Right lobe of liver (tissue), 6 donors: ENCODE data around the gene DCUN1D3. TPM values are rescaled to one million over a fixed set of nuclear protein-coding genes. Genes with fewer than 3 reads are reported as not detected.

ENCODE experiments used
- ATAC-seq, 4 donors: fragments of 200-7000 bp; cut with Tn5 transposase; one replicate each; pipeline ENCODE4 v1.9.1; 2020; ENCODE audit warnings: mild to moderate bottlenecking in 4 of 4, moderate library complexity in 4 of 4
- DNase-seq, 3 donors: peaks; one replicate each; pipeline ENCODE4 v3.0.0-alpha.2; 2020
- H3K27ac ChIP-seq, 3 donors: fragments of 200-600 bp; one replicate each; pipeline ENCODE4 v1.8.0; 2022
- H3K27me3 ChIP-seq, 2 donors: fragments of 200-600 bp; one replicate each; pipeline ENCODE4 v1.8.0; 2022
- H3K36me3 ChIP-seq, 4 donors: fragments of 200-600 bp; sonication (generic) in 1 of 4; one replicate each; pipeline versions ENCODE4 v1.5.1 to v1.8.0; 2017 to 2022; ENCODE audit warnings: control low read depth in 1 of 4
- H3K4me1 ChIP-seq, 4 donors: fragments of 200-600 bp; sonication (generic) in 1 of 4; one replicate each; pipeline versions ENCODE4 v1.5.1 to v1.8.0; 2017 to 2022; ENCODE audit warnings: control low read depth in 1 of 4
- H3K4me3 ChIP-seq, 3 donors: fragments of 200-600 bp; one replicate each; pipeline ENCODE4 v1.8.0; 2022
- H3K9me3 ChIP-seq, 4 donors: fragments of 200-600 bp; sonication (generic) in 1 of 4; one replicate each; pipeline versions ENCODE4 v1.5.1 to v1.8.0; 2017 to 2022; ENCODE audit warnings: control low read depth in 1 of 4
- POLR2A ChIP-seq: fragments of 450-650 bp; IDR thresholded peaks from one replicate; pipeline ENCODE4 v1.6.1; 2017; ENCODE audit warnings: antibody characterized with exemption, mild to moderate bottlenecking
- WGBS: methylation state at CpG from one replicate; pipeline ENCODE4 v1.1.6; 2018; ENCODE audit warnings: low coverage, low lambda C conversion rate; ENCODE audit not compliant: insufficient coverage; ENCODE audit errors: missing lambda C conversion rate; 5-methylcytosine and 5-hydroxymethylcytosine counted together
- intact Hi-C, 2 donors: fragments of 100-400 bp; cut with DNase I; formaldehyde crosslinking; loops; one replicate each; pipeline versions ENCODE4 v1.11.2 to v1.14.1; 2022
- total RNA-seq, 6 experiments: library from RNA; depleted of rRNA in 2 of 6; stranded (reverse); fragments of >200 nt in 2 of 6; fragmentation: NEBNext Ultra II Directional in 3 of 6; extraction: Animal tissue kit (Norgen Biotek cat#: 25700) in 3 of 6; gene quantifications; one replicate each; pipeline versions ENCODE4 v1.1.0 to v1.2.4, GENCODE V29; 2016 to 2023
- TF ChIP-seq, protein P1 (sequence below), 4 donors: fragments of 200-600 bp in 3 of 4; fragments of 450-650 bp in 1 of 4; IDR thresholded peaks; one replicate each; pipeline versions ENCODE4 v1.5.1 to v1.8.0; 2016 to 2022; ENCODE audit warnings: antibody characterized with exemption in 4 of 4, mild to moderate bottlenecking in 2 of 4
- donor health status: DM: no; HTN: yes; CAD: no.
- donor health status: DM: no; HTN: no; CAD: no.
- donor health status: DM: no; HTN: no; CAD: no.
- donor health status: DM: no; HTN: yes; CAD: no.
- donor health status: DM: no; HTN: yes; CAD: no.

Gene DCUN1D3
- total RNA-seq, 6 experiments from 2014 or later: 10.3 to 15.1 (median 13.8) TPM

DNA sequence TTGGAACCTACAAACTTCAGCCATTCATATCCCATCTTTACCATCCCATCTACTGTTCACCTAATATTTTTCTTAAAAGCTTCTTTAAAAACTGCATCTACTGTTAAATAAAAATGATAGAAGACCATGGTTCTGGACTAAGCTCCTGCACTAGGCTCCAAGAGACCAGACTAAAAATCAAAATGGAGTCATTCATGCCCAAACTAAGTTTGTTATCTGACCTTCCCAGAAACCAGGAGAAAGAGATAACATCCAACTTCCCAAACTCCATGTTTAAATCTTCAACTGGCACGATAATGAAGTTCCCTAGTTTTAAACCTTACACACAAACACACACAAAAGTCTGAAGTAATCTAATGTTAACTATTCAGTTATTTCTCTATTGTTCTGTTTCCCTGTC, 13.8 kb downstream of the DCUN1D3 start:
- Histone ChIP-seq H3K9me3 (no peaks in the 10 kb centered on the region), H3K27ac (peak overlapping the region in 1 of 3 donors; percentile 79), H3K36me3 (no peaks in the 10 kb centered on the region), H3K4me3 (no peak overlapping the region), H3K4me1 (peaks cover 0 to 79% (median 31%) of the 10 kb centered on the region in 4 donors), H3K27me3 (no peaks in the 10 kb centered on the region)
- intact Hi-C loops: no loop called here
- no peak for DNase-seq
- WGBS: 9% methylated on average over 1 of the region's 1 CpG
- no peak for ATAC-seq
- no peak for TF ChIP-seq POLR2A
- TF ChIP-seq, protein P1, sequence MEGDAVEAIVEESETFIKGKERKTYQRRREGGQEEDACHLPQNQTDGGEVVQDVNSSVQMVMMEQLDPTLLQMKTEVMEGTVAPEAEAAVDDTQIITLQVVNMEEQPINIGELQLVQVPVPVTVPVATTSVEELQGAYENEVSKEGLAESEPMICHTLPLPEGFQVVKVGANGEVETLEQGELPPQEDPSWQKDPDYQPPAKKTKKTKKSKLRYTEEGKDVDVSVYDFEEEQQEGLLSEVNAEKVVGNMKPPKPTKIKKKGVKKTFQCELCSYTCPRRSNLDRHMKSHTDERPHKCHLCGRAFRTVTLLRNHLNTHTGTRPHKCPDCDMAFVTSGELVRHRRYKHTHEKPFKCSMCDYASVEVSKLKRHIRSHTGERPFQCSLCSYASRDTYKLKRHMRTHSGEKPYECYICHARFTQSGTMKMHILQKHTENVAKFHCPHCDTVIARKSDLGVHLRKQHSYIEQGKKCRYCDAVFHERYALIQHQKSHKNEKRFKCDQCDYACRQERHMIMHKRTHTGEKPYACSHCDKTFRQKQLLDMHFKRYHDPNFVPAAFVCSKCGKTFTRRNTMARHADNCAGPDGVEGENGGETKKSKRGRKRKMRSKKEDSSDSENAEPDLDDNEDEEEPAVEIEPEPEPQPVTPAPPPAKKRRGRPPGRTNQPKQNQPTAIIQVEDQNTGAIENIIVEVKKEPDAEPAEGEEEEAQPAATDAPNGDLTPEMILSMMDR (IDR thresholded peaks at IDR 0.05): no peak

DNA sequence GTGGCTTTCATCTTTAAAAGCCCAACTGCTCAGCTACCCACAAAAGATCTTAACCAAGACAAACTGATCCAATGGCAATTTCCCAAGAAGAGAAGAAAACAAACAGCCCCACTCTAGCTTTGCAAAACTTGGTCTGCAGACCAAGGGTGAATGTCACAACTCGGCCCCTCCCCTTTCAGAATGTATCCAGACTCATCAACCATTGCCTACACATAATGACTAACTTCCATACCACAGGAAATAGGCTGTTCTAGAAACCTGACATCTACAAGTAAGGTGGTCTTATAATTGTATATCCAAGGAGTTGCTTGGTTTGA, 16.0 kb downstream of the DCUN1D3 start:
- intact Hi-C loops: no loop called here
- Histone ChIP-seq H3K4me1 (peaks cover 0 to 88% (median 36%) of the 10 kb centered on the region in 4 donors), H3K4me3 (peak overlapping the region in 1 of 3 donors; percentile 32), H3K9me3 (no peaks in the 10 kb centered on the region), H3K27ac (peak overlapping the region; percentile 24 to 79 (median 74)), H3K27me3 (no peaks in the 10 kb centered on the region), H3K36me3 (no peaks in the 10 kb centered on the region)
- ATAC-seq: peak; percentile 41 to 75 (median 70)
- TF ChIP-seq POLR2A: no peak
- TF ChIP-seq, protein P1 (IDR thresholded peaks at IDR 0.05): no peak
- WGBS: 20% methylated on average over 1 of the region's 1 CpG
- DNase-seq: peak in 2 of 3 donors; percentile 63 to 78

DNA sequence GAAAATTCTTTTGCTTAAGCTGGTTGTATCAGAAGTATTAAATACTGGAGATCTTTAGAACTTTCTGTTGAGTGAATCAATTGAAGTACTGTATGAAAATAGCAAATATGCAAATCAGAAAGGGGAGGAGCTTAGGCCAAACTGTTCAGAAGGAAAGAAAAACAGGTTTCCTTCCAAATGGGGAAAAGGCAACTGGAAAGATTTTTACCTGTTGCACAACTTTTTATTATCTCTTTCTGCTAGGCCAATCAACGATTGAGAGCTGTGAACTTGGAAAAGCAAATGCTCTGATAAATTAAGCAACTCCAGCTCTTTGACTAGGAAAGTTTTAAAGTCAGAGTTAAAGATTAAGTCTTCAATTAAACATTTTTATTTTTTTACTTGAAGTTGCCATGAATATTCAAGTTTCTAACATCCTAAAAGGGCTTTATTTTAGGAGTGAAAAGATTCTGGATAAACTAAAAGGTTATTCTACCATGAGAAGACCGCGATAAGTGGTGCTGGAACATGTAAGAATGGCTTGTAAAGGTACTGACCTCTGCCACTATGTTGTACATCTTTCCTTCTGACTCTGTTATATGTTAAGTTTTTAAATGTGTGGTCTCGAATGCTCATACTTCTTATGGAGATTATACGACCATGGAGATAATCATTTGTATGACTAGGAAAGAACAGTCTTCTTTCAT, 16.5 kb downstream of the DCUN1D3 start:
- no peak for DNase-seq
- peak overlapping the region in 1 of 3 donors; percentile 32 for H3K4me3 ChIP-seq
- H3K36me3 ChIP-seq: no peaks in the 10 kb centered on the region
- peaks cover 0 to 90% (median 36%) of the 10 kb centered on the region in 4 donors for H3K4me1 ChIP-seq
- H3K27ac ChIP-seq: peak overlapping the region in 2 of 3 donors; percentile 74 to 79
- no peaks in the 10 kb centered on the region for H3K27me3 ChIP-seq
- no peak for TF ChIP-seq POLR2A
- TF ChIP-seq, protein P1 (IDR thresholded peaks at IDR 0.05): no peak
- WGBS: 18% methylated on average over 5 of the region's 5 CpGs
- no peaks in the 10 kb centered on the region for H3K9me3 ChIP-seq
- intact Hi-C loops: no loop called here
- ATAC-seq: peak; percentile 60 to 76 (median 66)

DNA sequence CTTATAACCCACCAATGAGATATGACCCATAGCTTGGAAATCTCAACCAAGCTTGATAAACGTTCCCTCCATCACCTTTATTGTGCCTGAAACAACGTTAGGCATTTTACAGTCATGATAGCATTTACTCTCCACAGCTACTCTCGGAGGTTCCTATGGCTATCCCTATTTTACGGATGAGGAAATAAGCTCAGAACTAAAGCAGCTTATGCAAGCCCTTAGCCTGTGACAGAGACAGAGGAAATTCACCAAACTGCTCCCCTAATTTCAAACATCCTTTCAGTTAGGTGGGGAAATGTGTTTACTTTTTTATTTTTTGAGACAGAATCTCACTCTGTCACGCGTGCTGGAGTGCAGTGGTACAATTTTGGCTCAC, 18.7 kb downstream of the DCUN1D3 start:
- Histone ChIP-seq H3K4me3 (no peak overlapping the region), H3K27me3 (no peaks in the 10 kb centered on the region), H3K4me1 (peaks cover 0 to 79% (median 27%) of the 10 kb centered on the region in 4 donors), H3K27ac (peak overlapping the region; percentile 24 to 79 (median 74)), H3K36me3 (no peaks in the 10 kb centered on the region), H3K9me3 (no peaks in the 10 kb centered on the region)
- ATAC-seq: peak in 1 of 4 donors; percentile 25
- no peak for TF ChIP-seq POLR2A
- TF ChIP-seq, protein P1 (IDR thresholded peaks at IDR 0.05): no peak
- intact Hi-C loops: no loop called here
- DNase-seq: no peak
- WGBS: 23% methylated on average over 6 of the region's 6 CpGs
